NCI-H1105 (cell line): ENCODE measurements around the gene GSE1.

Source experiments
- DNase-seq: peaks from one replicate; lab custom pipeline; 2025; lab: John Stamatoyannopoulos, UW

GSE1 gene

DNA sequence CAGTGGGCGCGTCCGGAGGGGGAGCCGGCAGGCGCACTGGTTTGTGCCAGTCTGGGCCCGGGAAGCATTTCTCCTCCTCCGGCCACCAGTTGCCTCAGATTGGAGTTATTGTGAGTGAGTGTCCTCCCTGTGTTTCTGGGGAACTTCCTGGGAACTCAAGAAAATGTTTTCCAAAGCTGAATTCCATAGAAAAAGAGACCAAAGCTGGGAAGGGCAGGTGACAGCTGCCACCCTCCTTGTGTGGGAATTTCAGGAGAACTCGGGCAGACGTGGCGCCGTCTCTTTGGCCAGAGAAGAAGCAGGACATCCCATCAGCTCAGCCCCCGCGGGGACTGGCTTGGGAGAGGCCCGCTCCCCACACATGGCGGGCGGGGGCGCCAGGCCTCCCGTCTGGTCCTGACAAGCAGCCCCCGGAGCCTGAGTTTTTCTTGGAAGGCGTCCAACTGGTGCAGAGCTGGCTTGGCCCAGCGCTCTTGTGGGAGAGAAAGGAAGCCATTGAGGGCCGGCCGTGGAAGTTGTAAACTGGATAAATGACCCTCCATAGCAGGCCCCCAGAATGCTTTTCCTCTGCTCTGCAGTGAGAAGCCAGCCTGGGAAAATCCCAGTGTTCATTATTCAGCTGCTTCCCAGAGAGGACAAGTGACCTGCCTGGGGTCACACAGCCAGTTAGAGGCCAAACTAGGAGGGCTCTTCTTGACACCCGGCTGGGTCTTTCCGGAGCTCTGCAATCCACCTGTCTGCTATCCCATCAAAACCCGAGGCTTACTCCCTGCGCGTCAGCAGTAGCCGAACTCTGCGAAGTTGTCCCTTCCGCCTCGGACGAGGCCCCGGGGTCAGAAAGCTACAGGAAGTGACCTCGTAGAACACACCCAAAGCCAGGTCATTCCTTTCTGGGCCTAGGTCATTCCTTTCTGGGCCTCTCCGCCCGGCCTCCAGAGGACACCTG is 39.2 kb upstream of the GSE1 start:
- DNase-seq: no peak

GRCh38 chr16:85574672-85575475 is 38.2 kb upstream of the GSE1 start:
- DNase-seq: no peak

- DNase-seq: no peak
Observed at GRCh38 chr16:85575920-85576319, 37.2 kb upstream of the GSE1 start.

DNA sequence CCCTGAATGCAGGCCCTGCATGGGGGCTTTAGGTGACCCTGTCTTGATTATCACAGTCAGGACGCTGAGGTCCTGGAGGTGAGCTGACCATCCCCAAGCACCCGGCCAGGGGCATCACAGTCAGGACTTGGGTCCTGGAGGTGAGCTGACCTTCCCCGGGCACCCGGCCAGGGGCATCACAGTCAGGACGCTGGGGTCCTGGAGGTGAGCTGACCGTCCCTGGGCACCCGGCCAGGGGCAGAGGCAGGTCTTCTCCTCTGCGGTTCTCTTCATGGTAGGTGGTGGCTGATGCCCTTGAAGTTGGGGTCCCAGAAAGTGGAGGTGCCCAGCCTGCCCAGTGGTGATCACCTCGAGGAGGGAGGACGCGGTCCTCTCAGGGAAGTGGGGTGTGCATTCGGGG is 36.2 kb upstream of the GSE1 start:
- DNase-seq: no peak

GRCh38 chr16:85577899-85578598 is 35.1 kb upstream of the GSE1 start:
- DNase-seq: no peak

DNA sequence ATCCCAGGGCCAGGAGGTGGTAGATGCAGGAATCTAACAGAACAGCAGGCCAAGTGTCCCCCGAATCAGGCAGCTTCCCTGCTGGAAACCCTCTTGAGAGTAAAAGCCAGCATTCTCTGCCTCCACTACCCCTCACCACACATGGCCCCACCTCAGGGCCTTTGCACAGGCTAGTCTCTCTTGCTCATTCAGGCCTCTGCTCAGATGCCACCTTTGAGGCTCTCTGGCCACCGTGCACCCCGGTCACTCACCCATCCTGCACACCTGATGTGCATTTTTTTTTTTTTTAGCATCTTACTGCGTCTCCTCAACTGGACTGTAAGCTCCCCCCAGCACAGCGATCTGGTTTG is 34.5 kb upstream of the GSE1 start:
- no peak for DNase-seq

DNA sequence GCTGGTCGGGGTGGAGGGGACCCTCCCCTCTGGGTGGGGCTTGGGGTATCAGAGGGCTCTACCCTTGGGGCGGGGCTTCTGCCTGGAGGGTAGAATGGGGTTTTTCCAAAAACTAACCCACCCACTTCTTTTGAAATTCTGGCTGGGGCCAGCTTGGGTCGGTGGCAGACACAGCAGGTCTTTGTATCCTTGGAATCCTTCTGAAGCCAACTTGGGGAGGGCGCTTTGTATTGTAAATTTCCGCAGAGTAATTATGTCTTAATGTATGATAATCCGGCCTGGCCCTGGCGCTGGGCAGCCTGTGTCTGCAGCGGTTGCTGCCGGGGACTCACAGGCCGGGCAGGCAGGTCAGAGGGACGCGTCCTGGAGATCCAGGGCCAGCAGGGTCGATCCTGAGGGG is 33.9 kb upstream of the GSE1 start:
- DNase-seq: no peak

GRCh38 chr16:85579923-85580580 is 33.1 kb upstream of the GSE1 start:
- DNase-seq: no peak

DNA sequence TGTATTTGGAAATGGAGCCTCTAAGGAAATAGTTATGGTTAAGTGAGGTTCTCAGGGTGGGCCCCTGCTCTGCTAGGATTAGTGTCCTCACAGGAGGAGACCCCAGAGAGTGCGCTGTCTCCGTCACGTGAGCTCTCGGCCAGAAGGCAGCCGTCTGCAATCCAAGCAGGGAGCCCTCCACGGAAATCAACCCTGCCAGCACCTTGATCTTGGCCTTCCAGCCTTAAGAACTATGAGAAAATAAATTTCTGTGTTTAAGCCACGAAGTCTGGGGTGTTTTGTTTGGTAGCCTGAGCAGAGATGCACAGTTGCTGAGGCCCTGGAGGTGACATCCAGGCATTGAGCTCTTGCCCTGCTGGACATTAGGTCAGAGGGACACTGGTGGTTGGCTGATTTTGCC is 32.4 kb upstream of the GSE1 start:
- DNase-seq: no peak

- DNase-seq: no peak
Observed at GRCh38 chr16:85582229-85582991, 30.7 kb upstream of the GSE1 start.

- DNase-seq: no peak
Observed at GRCh38 chr16:85583491-85584181, 29.5 kb upstream of the GSE1 start.

- no peak for DNase-seq
Observed at GRCh38 chr16:85584267-85584666, 28.9 kb upstream of the GSE1 start.

DNA sequence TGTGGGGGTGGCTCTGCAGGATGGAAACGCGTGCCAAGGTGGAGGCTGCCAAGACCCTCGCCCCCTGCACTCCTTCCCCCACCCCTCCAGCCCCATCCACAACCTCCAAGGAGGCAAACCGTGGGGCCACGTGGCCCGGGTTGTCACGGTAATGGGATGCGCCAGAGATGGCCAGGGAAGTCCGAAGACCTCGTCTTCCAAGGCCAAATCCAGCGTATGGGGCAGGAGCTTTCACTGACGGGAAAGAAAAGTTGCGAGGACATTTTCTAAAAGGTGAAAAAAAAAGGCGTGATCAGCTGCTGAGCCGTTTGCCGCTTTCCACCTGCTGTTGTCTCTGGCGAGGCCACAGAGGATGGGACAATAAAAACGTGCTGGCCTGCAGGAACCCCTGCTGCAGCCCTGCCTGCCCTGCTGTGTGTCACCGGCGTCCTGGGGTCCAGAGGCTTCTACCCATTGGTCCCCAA is 28.3 kb upstream of the GSE1 start:
- no peak for DNase-seq

GRCh38 chr16:85585711-85586110 is 27.4 kb upstream of the GSE1 start:
- DNase-seq: no peak

- no peak for DNase-seq
Observed at GRCh38 chr16:85586380-85587104, 26.6 kb upstream of the GSE1 start.

DNA sequence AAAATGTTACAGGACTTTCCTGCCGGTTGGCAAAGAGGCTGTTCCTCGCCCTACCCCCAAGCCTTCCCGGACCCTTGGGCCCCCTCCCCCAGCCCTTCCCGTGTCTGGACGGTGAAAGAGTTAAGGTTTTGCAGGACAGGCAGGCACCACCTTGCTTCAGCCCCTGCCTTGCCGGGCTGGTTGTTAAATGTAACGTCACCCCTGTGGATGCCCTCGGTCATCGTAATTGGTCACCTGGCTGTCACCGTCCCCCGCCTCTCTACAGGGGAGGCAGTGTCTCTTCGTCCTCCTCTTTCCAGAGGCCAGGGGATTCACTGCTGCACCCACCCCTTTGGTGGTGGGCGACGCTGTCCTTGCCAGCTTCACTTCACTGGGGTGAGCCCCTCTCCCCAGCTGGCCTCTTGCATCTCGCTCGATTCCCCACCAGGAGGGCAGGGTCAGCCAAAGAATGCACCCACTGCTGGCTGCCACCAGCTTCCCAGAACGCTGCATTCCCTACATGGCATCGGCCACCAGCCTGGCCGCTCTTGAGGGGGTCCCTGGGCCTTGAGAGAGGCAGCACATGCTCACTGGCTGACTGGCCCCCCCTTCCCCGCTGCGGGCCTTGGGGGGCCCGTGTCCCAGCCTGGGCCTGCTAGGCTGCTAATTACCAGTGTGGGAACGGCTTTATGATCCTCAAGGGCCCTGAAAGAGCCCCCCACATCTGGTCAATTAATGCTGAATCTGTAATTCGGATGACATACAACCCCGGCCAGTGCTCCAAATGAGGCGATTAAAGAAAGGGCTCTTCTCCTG is 25.2 kb upstream of the GSE1 start:
- no peak for DNase-seq

DNA sequence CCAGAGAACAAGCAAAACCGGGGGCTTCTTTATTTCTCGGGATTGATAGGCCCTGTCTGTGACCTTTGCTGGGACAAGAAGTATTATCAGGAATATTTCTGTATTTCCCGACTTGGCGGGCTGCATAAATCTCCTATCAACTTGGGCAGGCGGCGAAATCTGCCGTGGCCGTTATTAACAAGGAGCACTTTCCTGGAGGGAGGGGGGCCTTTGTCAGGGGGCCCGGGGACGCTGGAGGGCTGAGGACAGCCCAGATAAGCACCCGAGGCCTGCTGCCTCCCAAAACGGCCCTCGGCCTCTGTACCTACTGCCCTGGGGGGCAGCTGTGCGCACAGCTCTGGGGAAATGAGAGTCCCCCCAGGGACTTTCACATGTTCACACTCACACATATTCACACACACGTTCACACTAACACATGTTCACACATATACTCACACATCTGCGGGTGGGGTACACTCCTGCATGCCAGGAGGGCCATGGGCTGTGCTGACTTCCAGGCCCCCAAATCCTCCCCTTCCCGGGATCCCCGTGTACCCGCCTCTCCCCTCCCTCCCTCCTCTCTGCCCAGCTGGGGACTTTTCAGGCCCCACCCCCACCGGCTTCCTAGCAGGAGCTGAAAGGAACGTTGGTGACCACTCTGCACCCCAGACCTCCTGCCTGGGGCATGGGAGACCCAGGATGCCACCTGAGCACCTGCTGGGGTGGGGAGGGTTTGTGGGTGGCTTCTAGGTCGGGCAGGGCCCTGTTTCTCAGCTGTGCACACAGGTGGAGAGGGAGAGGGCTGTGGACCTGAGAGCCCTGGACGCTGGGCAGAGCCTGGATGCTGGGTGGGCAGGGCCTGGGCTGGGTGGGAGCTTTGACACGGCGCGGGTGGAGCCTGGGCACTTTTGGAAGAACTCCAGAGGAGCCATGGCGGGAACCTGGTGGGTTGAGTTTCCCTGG is 24.3 kb upstream of the GSE1 start:
- no peak for DNase-seq
